ENCODE results near the gene VPS54. TPM values are rescaled to one million over a fixed set of nuclear protein-coding genes. Genes with fewer than 3 reads are reported as not detected.

Gene VPS54
- polyA plus RNA-seq, 3 donors = 11.4 to 17.3 (median 11.5) TPM

GRCh38 chr2:64015391-64015790, 3.8 kb downstream of the VPS54 start:
- Mint-ChIP-seq H3K36me3 (peaks cover 7 to 10% of the 10 kb centered on the region in 2 donors), H3K27ac (peak overlapping the region; percentile 84 to 96 (median 89)), H3K4me1 (peaks cover 49% of the 10 kb centered on the region), H3K27me3 (ENCODE audit: low read depth in 3 of 3) (no peaks in the 10 kb centered on the region), H3K4me3 (peak overlapping the region; percentile 78 to 93), H3K9me3 (peaks cover 0 to 1% (median 0%) of the 10 kb centered on the region in 7 donors)
- WGBS (ENCODE audit: insufficient coverage) = no CpG with 5 or more reads among the region's 5 CpGs
- peak; percentile 56 to 77 (median 77) for DNase-seq
- intact Hi-C loops (cut with micrococcal nuclease) = no loop called here
- no peak for TF ChIP-seq CTCF (IDR thresholded peaks at IDR 0.05)
- no peaks in the 10 kb centered on the region for H3K36me3 ChIP-seq (replicated peaks in 1 of 2; ENCODE audit: control insufficient read depth in 1 of 2, insufficient read depth in 2 of 2, low read length in 2 of 2)
- peak overlapping the region; percentile 3 for H2AFZ ChIP-seq (ENCODE audit: insufficient read depth, low read depth, low read length, poor library complexity, severe bottlenecking)
- no peaks in the 10 kb centered on the region for H3K27me3 ChIP-seq (ENCODE audit: control insufficient read depth in 2 of 2, insufficient read depth in 2 of 2, low read length in 2 of 2)
- peak overlapping the region; percentile 75 for H3K4me2 ChIP-seq (replicated peaks; ENCODE audit: extremely low read depth, low read length, poor library complexity, severe bottlenecking)
- H3K9me3 ChIP-seq (replicated peaks in 1 of 2; ENCODE audit: control insufficient read depth in 1 of 2, insufficient read depth in 1 of 2, low read length in 2 of 2) = no peaks in the 10 kb centered on the region
- H3K27ac ChIP-seq (ENCODE audit: low read depth in 1 of 2, low read length in 2 of 2) = peak overlapping the region in 1 of 2 donors; percentile 77
- H3K79me2 ChIP-seq (ENCODE audit: insufficient read depth, low read length) = peaks cover 83% of the 10 kb centered on the region
- H3K9ac ChIP-seq (ENCODE audit: insufficient read depth, low read length, poor library complexity, severe bottlenecking) = peak overlapping the region; percentile 27
- peak overlapping the region; percentile 23 to 93 (median 75) for H3K4me3 ChIP-seq (replicated peaks in 1 of 3; ENCODE audit: low read depth in 2 of 3, low read length in 3 of 3)
- peaks cover 23% of the 10 kb centered on the region for H4K20me1 ChIP-seq (ENCODE audit: insufficient read depth, low read length)
- peaks cover 32 to 49% of the 10 kb centered on the region in 2 donors for H3K4me1 ChIP-seq (ENCODE audit: control insufficient read depth in 1 of 2, insufficient read depth in 2 of 2, low read length in 2 of 2)

GRCh38 chr2:64014628-64015027, 4.6 kb downstream of the VPS54 start:
- Mint-ChIP-seq H3K9me3 (peaks cover 0 to 3% (median 0%) of the 10 kb centered on the region in 7 donors), H3K27ac (peak overlapping the region; percentile 27 to 96 (median 84)), H3K36me3 (peaks cover 7 to 13% of the 10 kb centered on the region in 2 donors), H3K4me3 (no peak overlapping the region), H3K4me1 (peaks cover 41% of the 10 kb centered on the region), H3K27me3 (ENCODE audit: low read depth in 3 of 3) (no peaks in the 10 kb centered on the region)
- Histone ChIP-seq H4K20me1 (ENCODE audit: insufficient read depth, low read length) (peaks cover 23% of the 10 kb centered on the region), H3K4me2 (replicated peaks; ENCODE audit: extremely low read depth, low read length, poor library complexity, severe bottlenecking) (peak overlapping the region; percentile 75), H3K36me3 (replicated peaks in 1 of 2; ENCODE audit: control insufficient read depth in 1 of 2, insufficient read depth in 2 of 2, low read length in 2 of 2) (no peaks in the 10 kb centered on the region), H3K9ac (ENCODE audit: insufficient read depth, low read length, poor library complexity, severe bottlenecking) (peak overlapping the region; percentile 27), H3K27ac (ENCODE audit: low read depth in 1 of 2, low read length in 2 of 2) (peak overlapping the region in 1 of 2 donors; percentile 77), H3K4me1 (ENCODE audit: control insufficient read depth in 1 of 2, insufficient read depth in 2 of 2, low read length in 2 of 2) (peaks cover 28 to 42% of the 10 kb centered on the region in 2 donors), H3K79me2 (ENCODE audit: insufficient read depth, low read length) (peaks cover 90% of the 10 kb centered on the region), H3K4me3 (replicated peaks in 1 of 3; ENCODE audit: low read depth in 2 of 3, low read length in 3 of 3) (peak overlapping the region in 2 of 3 experiments; percentile 75 to 93), H2AFZ (ENCODE audit: insufficient read depth, low read depth, low read length, poor library complexity, severe bottlenecking) (no peak overlapping the region), H3K9me3 (replicated peaks in 1 of 2; ENCODE audit: control insufficient read depth in 1 of 2, insufficient read depth in 1 of 2, low read length in 2 of 2) (no peaks in the 10 kb centered on the region), H3K27me3 (ENCODE audit: control insufficient read depth in 2 of 2, insufficient read depth in 2 of 2, low read length in 2 of 2) (no peaks in the 10 kb centered on the region)
- intact Hi-C loops (cut with micrococcal nuclease) = no loop called here
- DNase-seq = no peak
- WGBS (ENCODE audit: insufficient coverage) = no CpG with 5 or more reads among the region's 1 CpG
- no peak for TF ChIP-seq CTCF (IDR thresholded peaks at IDR 0.05)
